ENCODE data around the gene FAM78A.

The FAM78A gene

DNA sequence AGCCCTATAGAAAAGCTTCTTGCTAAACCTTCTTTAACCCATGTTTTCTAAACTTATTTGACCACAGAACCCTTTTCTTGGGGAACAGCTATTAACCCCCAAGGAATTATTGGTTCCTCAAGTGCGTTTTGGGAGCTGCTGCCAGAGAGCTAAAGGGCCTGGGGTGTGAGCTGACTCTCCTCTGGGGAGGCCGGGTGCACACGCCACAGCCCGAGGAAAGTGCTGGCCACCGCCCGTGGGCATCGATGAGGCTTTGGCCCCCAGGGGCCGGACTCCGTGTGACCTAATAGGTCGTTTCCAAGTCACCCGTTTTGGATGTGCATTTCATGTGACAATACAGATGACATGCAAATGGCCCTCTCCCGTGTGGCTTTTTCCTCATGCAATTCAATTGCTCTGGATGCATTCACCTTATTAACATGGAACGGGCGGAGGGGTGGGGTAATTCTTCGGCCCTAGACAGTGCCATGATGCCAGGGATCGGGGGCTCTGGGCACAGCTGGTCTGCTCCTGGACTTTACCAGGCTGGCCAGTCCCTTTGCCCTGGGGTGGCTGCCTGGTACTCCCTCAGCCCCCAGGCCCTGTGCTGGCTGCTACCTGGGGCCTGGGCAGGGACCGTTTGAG, 32.7 kb upstream of the FAM78A start:
- TF ChIP-seq, protein P1, sequence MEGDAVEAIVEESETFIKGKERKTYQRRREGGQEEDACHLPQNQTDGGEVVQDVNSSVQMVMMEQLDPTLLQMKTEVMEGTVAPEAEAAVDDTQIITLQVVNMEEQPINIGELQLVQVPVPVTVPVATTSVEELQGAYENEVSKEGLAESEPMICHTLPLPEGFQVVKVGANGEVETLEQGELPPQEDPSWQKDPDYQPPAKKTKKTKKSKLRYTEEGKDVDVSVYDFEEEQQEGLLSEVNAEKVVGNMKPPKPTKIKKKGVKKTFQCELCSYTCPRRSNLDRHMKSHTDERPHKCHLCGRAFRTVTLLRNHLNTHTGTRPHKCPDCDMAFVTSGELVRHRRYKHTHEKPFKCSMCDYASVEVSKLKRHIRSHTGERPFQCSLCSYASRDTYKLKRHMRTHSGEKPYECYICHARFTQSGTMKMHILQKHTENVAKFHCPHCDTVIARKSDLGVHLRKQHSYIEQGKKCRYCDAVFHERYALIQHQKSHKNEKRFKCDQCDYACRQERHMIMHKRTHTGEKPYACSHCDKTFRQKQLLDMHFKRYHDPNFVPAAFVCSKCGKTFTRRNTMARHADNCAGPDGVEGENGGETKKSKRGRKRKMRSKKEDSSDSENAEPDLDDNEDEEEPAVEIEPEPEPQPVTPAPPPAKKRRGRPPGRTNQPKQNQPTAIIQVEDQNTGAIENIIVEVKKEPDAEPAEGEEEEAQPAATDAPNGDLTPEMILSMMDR (IDR thresholded peaks at IDR 0.05; ENCODE audit: control insufficient read depth, extremely low read depth, insufficient read depth) = no peak
- no peak for DNase-seq (ENCODE audit: low read depth)
- H3K4me3 ChIP-seq (ENCODE audit: low read depth, low read length) = no peak overlapping the region

DNA sequence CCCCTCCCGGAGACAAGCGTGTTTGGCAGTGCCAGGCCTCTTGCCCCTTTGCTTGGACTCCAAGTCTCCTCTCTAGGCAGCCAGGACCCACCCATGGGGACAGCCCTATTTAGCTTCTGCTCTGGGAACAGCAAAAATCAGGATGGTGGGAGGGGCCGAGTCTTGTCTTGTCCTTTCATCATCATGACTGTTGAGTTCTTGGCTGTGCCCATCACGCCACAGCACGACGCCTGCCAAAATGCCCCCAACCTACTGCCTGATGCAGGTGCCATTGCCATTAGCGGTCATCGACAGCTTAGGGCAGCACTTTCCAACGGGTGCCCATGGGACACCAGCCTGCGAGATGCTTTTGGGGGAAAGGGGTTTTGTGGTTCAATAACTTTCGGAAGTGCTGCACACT, 32.1 kb upstream of the FAM78A start:
- TF ChIP-seq, protein P1 (IDR thresholded peaks at IDR 0.05; ENCODE audit: control insufficient read depth, extremely low read depth, insufficient read depth) = no peak
- DNase-seq (ENCODE audit: low read depth) = no peak
- no peak overlapping the region for H3K4me3 ChIP-seq (ENCODE audit: low read depth, low read length)

DNA sequence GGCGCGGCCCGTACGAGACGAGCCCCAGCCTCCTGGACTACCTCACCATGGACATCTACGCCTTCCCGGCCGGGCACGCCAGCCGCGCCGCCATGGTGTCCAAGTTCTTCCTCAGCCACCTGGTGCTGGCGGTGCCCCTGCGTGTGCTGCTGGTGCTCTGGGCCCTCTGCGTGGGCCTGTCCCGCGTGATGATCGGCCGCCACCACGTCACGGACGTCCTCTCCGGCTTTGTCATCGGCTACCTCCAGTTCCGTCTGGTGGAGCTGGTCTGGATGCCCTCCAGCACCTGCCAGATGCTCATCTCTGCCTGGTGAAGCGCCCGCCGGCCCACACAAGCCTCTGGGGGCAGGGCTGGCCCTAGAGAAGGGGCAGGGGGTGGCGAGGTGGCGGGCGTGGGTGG, 31.7 kb upstream of the FAM78A start:
- TF ChIP-seq, protein P1 (IDR thresholded peaks at IDR 0.05; ENCODE audit: control insufficient read depth, extremely low read depth, insufficient read depth) = no peak
- H3K4me3 ChIP-seq (ENCODE audit: low read depth, low read length) = no peak overlapping the region
- DNase-seq (ENCODE audit: low read depth) = no peak

DNA sequence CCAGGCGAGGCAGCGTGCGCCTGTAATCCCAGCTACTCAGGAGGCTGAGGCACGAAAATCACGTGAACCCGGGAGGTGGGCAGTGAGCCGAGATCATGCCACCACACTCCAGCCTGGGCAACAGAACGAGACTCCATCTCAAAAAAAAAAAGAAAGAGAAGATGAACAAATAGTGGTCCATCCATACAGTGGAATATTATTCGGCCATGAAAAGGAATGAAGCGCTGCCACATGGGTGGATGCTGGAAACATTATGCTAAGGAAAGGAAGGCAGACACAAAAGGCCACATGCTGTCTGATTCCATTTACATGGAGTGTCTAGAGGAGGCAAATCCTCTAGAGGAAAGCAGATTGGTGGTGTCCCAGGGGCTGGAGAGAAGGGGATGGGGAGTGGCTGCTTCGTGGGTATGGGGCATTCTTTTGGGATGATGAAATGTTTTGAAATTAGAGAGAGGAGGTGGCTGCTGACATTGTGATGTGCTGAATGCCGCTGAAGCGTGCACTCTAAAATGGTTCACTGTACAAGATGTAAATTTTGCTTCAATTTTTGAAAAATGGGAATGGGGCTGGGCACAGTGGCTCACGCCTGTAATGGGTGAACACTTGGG, 30.2 kb upstream of the FAM78A start:
- TF ChIP-seq, protein P1 (IDR thresholded peaks at IDR 0.05; ENCODE audit: control insufficient read depth, extremely low read depth, insufficient read depth) = no peak
- no peak overlapping the region for H3K4me3 ChIP-seq (ENCODE audit: low read depth, low read length)
- DNase-seq (ENCODE audit: low read depth) = no peak

DNA sequence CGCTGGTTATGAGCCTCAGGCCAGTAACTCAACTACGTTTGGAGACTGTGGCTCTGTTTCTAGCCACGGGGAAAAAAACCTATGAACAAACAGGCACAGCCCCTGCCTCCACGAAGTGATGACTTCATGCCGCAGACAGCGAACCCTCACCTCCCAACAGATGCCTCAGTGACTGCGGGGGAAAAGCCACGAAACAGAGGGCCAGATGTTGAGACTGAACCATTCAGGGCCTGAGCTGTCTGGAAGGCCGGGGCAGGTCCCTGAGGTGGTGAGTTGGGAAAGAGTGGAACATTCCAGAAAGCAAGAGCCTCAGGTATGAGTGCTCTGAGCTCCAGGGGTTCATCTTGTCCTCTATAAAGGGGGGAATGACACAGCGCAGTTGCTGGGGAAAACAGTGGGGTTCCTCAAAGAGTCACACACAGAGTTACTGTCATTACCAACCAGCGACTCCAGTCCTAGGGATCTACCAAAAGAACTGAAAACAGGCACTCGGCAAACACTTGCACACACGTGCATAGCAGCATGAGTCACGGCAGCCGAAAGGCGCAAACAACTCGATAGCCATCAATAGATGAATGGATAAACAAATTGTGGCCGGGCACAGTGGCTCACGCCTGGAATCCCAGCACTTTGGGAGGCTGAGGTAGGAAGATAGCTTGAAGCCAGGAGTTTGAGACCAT, 28.5 kb upstream of the FAM78A start:
- DNase-seq (ENCODE audit: low read depth) = no peak
- no peak overlapping the region for H3K4me3 ChIP-seq (ENCODE audit: low read depth, low read length)
- TF ChIP-seq, protein P1 (IDR thresholded peaks at IDR 0.05; ENCODE audit: control insufficient read depth, extremely low read depth, insufficient read depth) = no peak

DNA sequence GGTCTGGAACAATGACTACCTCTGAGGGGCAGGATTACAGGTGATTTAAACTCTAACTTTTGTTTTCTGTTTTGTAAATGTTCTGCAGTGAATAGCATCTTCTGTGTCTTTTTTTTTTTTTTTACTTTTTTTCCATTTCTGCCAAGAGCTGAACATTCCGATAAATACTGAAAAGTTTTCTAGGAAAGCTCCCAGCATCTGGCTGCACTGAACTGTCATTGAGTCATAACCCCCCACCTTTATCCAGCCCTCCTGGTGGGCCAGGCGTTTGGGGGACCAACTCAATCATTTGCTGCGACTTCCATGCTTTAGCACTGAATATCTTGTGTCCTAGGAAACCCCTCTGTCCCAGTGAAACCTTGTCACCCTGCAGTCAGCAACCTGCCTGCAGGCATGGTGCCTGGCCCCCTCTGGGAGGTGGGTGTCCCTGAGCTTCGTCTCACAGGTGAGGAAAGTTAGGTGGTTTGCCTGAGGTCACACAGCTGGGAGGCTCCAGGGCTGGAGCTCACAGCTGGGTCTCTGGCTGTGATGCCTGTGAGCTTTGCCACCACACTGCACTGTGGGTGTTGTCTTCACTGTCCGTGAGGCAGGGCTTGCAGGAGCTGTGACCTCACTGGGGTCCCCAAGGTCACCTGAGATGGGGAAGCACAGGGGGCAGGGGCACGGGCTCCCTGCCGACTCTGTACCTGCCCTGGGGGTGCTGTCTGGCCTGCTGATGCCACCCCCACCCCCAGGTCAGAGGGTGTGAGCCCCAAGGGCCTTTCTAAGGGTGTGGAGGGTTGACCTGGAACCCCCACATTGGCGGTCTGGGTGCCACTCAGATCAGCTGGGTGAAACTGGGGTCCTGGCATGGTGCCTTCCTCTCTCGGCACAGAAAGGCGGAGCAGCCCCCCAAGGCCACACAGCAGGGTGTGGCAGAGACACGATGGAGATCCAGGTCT, 27.3 kb upstream of the FAM78A start:
- no peak for DNase-seq (ENCODE audit: low read depth)
- TF ChIP-seq, protein P1 (IDR thresholded peaks at IDR 0.05; ENCODE audit: control insufficient read depth, extremely low read depth, insufficient read depth) = no peak
- H3K4me3 ChIP-seq (ENCODE audit: low read depth, low read length) = no peak overlapping the region

Data from LNCaP clone FGC (cell line).